Measurements from ENCODE around the gene ZDHHC7.

GRCh38 chr16:84992717-84993075, 18.6 kb downstream of the ZDHHC7 start:
- TF ChIP-seq CTCF (IDR thresholded peaks at IDR 0.05) (no peak), EP300 (IDR thresholded peaks at IDR 0.05) (no peak)

All from suprapubic skin (tissue), 3 donors.